HepG2 (cell line): ENCODE results near the gene TRAPPC12. TPM values are rescaled to one million over a fixed set of nuclear protein-coding genes. Genes with fewer than 3 reads are reported as not detected.

Source experiments
- ATAC-seq: fragments of 200-7000 bp; cut with Tn5 transposase; 3 replicates; pipeline ENCODE4 v1.9.1; 2020; ENCODE audit warnings: mild to moderate bottlenecking, moderate library complexity
- BruUV-seq: library from RNA; stranded (reverse); fragments of 400-500 nt; replicated peaks from 2 replicates; lab custom pipeline; 2021; lab: Mats Ljungman, UMichigan
- CTCF ChIA-PET: fragments of 300-600 bp; formaldehyde crosslinking; extraction: SDS; loops from one replicate; lab custom pipeline; 2021; ENCODE audit warnings: low total read pairs, inconsistent platforms, low intra/inter-chr PET ratio; lab: Yijun Ruan, JAX
- POLR2A ChIA-PET: fragments of 350-600 bp; sonication (Branson Sonifier 250); formaldehyde crosslinking; loops from one replicate; lab custom pipeline; 2020; ENCODE audit warnings: antibody characterized with exemption, inconsistent platforms; lab: Yijun Ruan, JAX
- DNase-seq: peaks from one replicate; pipeline ENCODE4 v3.0.0-alpha.2; 2015; ENCODE audit warnings: low spot score
- FAIRE-seq: peaks from 3 replicates; lab custom pipeline; 2011; peaks lifted over from hg19 to GRCh38; lab: Jason Lieb, UNC
- H2AFZ ChIP-seq: one replicate; pipeline ENCODE4 v1.6.1; 2011; ENCODE audit warnings: low read length, inconsistent platforms
- H3K27ac ChIP-seq: fragments of 300-600 bp; 3 replicates; pipeline ENCODE4 v1.8.0; 2011; ENCODE audit warnings: mixed run types, mild to moderate bottlenecking, mixed read lengths, low read length, inconsistent platforms; ENCODE audit not compliant: insufficient read depth; ENCODE audit errors: extremely low read length
- H3K27me3 ChIP-seq, 2 experiments: fragments of 200-600 bp in 1 of 2; 2 replicates in 1 of 2; 3 replicates in 1 of 2; pipeline versions ENCODE4 v1.6.0 to v1.8.0; 2011; ENCODE audit warnings: low read length in 2 of 2, mild to moderate bottlenecking in 2 of 2, moderate library complexity in 2 of 2, inconsistent platforms in 1 of 2; ENCODE audit not compliant: insufficient read depth in 2 of 2, control insufficient read depth in 1 of 2
- H3K36me3 ChIP-seq, 2 experiments: fragments of 200-600 bp in 1 of 2; replicated peaks in 1 of 2; 2 replicates in 1 of 2; 3 replicates in 1 of 2; pipeline versions ENCODE4 v1.5.1 to v1.8.0; 2011; ENCODE audit warnings: low read length in 2 of 2, inconsistent platforms in 1 of 2; ENCODE audit not compliant: insufficient read depth in 2 of 2, control insufficient read depth in 1 of 2
- H3K4me1 ChIP-seq: 2 replicates; pipeline ENCODE4 v1.5.1; 2012; ENCODE audit warnings: low read length, inconsistent platforms; ENCODE audit not compliant: insufficient read depth
- H3K4me2 ChIP-seq: 2 replicates; pipeline ENCODE4 v1.6.0; 2011; ENCODE audit warnings: low read depth, low read length, inconsistent platforms
- H3K4me3 ChIP-seq, 3 experiments: fragments of 200-600 bp in 1 of 3; sonication (generic), shearing (Covaris generic) in 1 of 3; replicated peaks in 1 of 3; 2 replicates each; pipeline ENCODE4 v1.5.1; 2011 to 2016; ENCODE audit warnings: low read length in 3 of 3, inconsistent platforms in 2 of 3, low read depth in 2 of 3, mild to moderate bottlenecking in 2 of 3, control low read depth in 1 of 3, mixed read lengths in 1 of 3; ENCODE audit not compliant: insufficient read depth in 1 of 3
- H3K79me2 ChIP-seq: one replicate; pipeline ENCODE4 v1.6.1; 2011; ENCODE audit warnings: low read length, inconsistent platforms; ENCODE audit not compliant: insufficient read depth
- H3K9ac ChIP-seq: 2 replicates; pipeline ENCODE4 v1.6.0; 2011; ENCODE audit warnings: mild to moderate bottlenecking, low read depth, low read length, inconsistent platforms; ENCODE audit not compliant: insufficient read depth
- H3K9me3 ChIP-seq: 2 replicates; pipeline ENCODE4 v1.5.1; 2012; ENCODE audit warnings: mild to moderate bottlenecking, low read length
- H4K20me1 ChIP-seq: 2 replicates; pipeline ENCODE4 v1.6.0; 2011; ENCODE audit warnings: inconsistent platforms, mild to moderate bottlenecking, low read length, moderate library complexity; ENCODE audit not compliant: insufficient read depth
- KAT2B ChIP-seq: fragments of 150-350 bp; IDR thresholded peaks from 2 replicates; pipeline ENCODE4 v1.6.1; 2014; ENCODE audit warnings: low read depth, low read length, borderline replicate concordance
- PRDM10 ChIP-seq: sonication (generic); formaldehyde crosslinking; IDR thresholded peaks from 2 replicates; pipeline ENCODE4 v1.4.0; 2020; ENCODE audit warnings: low read depth, missing genetic modification reagents
- STAT5B ChIP-seq: sonication (generic); formaldehyde crosslinking; IDR thresholded peaks from 2 replicates; pipeline ENCODE4 v1.4.0; 2020; ENCODE audit warnings: missing genetic modification reagents
- ZNF567 ChIP-seq: sonication (generic); formaldehyde crosslinking; IDR thresholded peaks from 2 replicates; pipeline ENCODE4 v1.8.1; 2023; ENCODE audit warnings: mild to moderate bottlenecking, missing genetic modification reagents, borderline replicate concordance
- WGBS: methylation state at CpG from one replicate; pipeline ENCODE4 v1.1.6; 2017; ENCODE audit warnings: low lambda C conversion rate; 5-methylcytosine and 5-hydroxymethylcytosine counted together
- in situ Hi-C: cut with HindIII; loops from 2 replicates; pipeline ENCODE4 v1.10.0; 2017; ENCODE audit warnings: low pct_unique_long_range_greater_than_20kb; ENCODE audit not compliant: extremely low pct_ligation_motif_present
- intact Hi-C: fragments of 100-400 bp; cut with micrococcal nuclease; formaldehyde crosslinking; loops from one replicate; pipeline ENCODE4 v1.10.0; 2022; ENCODE audit not compliant: unreplicated experiment
- polyA plus RNA-seq, 8 experiments: library from polyadenylated mRNA; depleted of rRNA in 3 of 8; stranded (reverse) in 7 of 8; unstranded in 1 of 8; fragments of >200 nt; fragmentation: Illumina TruSeq in 4 of 8; extraction: Trizol in 4 of 8; gene quantifications; 2 replicates each; pipeline versions ENCODE4 v1.2.1 to v1.2.3, GENCODE V29; 2011 to 2016; ENCODE audit warnings: low read depth in 4 of 8, missing spikeins in 1 of 8, mixed read lengths in 1 of 8; ENCODE audit not compliant: insufficient read depth in 1 of 8
- total RNA-seq, 5 experiments: library from RNA; depleted of rRNA; stranded (reverse); fragments of >200 nt; fragmentation: Illumina TruSeq; extraction: Trizol; gene quantifications; 2 replicates each; pipeline ENCODE4 v1.2.3, GENCODE V29; 2016; ENCODE audit warnings: low read depth in 1 of 5

TRAPPC12 gene
- total and polyA plus RNA-seq, 2 of the 13 experiments (the other 11 are each of a cell fraction or from before 2014, with no cell fraction given): 46.4 to 97.7 TPM

DNA sequence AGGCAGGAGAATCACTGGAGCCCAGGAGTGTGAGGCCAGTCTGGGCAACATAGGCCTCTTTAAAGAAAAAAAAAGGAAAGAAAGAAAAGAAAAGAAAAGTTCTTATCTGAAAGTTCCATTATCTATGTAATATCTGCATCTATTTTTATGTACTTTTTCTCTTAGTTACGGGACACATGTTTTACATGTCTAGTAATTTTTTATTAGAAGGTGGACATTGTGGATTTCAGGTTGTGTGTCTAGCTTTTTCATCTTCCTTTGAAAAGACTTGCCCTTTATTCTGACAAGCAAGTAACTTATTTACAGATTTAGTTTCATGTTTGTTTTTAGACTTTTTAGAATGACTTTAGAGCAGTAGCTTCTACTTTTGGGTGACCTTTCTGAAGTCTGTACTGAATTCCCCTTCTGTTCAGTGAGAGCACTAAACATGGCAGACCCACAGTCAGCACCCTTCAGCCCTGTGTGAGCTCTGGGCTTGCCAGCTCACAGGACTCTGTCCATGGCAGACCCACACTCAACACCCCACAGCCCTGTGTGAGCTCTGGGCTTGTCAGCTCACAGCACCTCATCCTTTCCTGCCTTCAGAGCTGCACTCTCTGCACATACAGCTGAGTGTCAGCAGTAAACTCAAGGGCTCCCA is 17.5 kb downstream of the TRAPPC12 start:
- POLR2A ChIA-PET: interaction anchor here (0.7 to 1.3 kb wide), 4 partner anchors 11 to 69 kb away, joined by 3 read pairs; no protein-coding TSS in a partner anchor
- no peak overlapping the region for H2AFZ ChIP-seq
- DNase-seq (no peak), FAIRE-seq (no peak), ATAC-seq (peak; percentile 28; the same call in 2 of the 3 replicates)
- no TSS peak for BruUV-seq
- no peak overlapping the region for H3K4me3 ChIP-seq
- H4K20me1 ChIP-seq: no peaks in the 10 kb centered on the region
- CTCF ChIA-PET: no interaction called here
- H3K79me2 ChIP-seq: no peaks in the 10 kb centered on the region
- H3K9me3 ChIP-seq: peaks cover 13% of the 10 kb centered on the region
- intact Hi-C loops (no loop called here), in situ Hi-C loops (no loop called here)
- H3K27ac ChIP-seq: no peak overlapping the region
- peaks cover 13 to 27% of the 10 kb centered on the region in 2 experiments; a peak in 4 of 5 replicates for H3K36me3 ChIP-seq
- no peak overlapping the region for H3K4me2 ChIP-seq
- no peak overlapping the region for H3K9ac ChIP-seq
- H3K4me1 ChIP-seq: no peaks in the 10 kb centered on the region
- 97% methylated on average over 1 of the region's 1 CpG for WGBS
- H3K27me3 ChIP-seq: no peaks in the 10 kb centered on the region
- TF ChIP-seq STAT5B (CRISPR knock-in tag): no peak

DNA sequence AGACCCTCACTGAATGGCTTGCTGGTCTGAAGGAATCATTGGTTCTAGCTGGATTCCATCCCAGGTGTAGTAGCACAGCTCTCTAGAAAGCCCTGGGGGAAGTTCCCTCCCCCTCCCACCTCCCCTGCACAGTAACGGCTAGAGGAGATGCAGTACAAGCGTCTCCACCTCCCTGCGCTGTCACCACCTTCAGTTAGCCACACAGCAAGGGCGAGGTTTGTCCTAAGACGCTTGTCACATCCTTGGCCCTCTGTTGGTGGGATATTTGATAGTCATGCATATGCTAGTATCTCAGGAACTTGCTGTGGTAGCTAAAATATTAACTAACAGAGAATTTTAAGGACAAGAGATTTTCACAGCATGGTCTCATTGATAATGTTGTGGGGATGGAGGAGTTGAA is 19.4 kb downstream of the TRAPPC12 start:
- POLR2A ChIA-PET: no interaction called here
- H3K9ac ChIP-seq: no peak overlapping the region
- in situ Hi-C loops: no loop called here

More for the DNA sequence above, 19.4 kb downstream of the TRAPPC12 start:
- intact Hi-C loops: no loop called here
- H3K79me2 ChIP-seq: no peaks in the 10 kb centered on the region
- no peak overlapping the region for H3K4me3 ChIP-seq
- FAIRE-seq: no peak
- H3K27me3 ChIP-seq: no peaks in the 10 kb centered on the region
- peaks cover 17 to 36% of the 10 kb centered on the region in 2 experiments; a peak in 4 of 5 replicates for H3K36me3 ChIP-seq
- no TSS peak for BruUV-seq
- peak; percentile 14; the same call in 1 of the 3 replicates for ATAC-seq
- no peak for TF ChIP-seq PRDM10
- TF ChIP-seq KAT2B: no peak
- no peak for TF ChIP-seq ZNF567 (CRISPR knock-in tag)
- H4K20me1 ChIP-seq: no peaks in the 10 kb centered on the region
- no peak overlapping the region for H3K4me2 ChIP-seq
- no peak for DNase-seq
- peaks cover 13% of the 10 kb centered on the region for H3K9me3 ChIP-seq
- H3K27ac ChIP-seq: no peak overlapping the region
- CTCF ChIA-PET: no interaction called here
- WGBS: 89% methylated on average over 5 of the region's 5 CpGs
- H2AFZ ChIP-seq: no peak overlapping the region
- no peaks in the 10 kb centered on the region for H3K4me1 ChIP-seq
